HPDE6-E6E7 (cell line): ENCODE results near the gene KNG1.
"Not testable (repeated sequence)": the region's sequence is repeated elsewhere in the genome, so short reads cannot be mapped to it uniquely, and the experiment has no call there.

Source experiments
- DNase-seq: peaks from one replicate; pipeline ENCODE4 v3.0.0; 2011; ENCODE audit warnings: missing footprints; ENCODE audit errors: extremely low spot score

The KNG1 gene

DNA sequence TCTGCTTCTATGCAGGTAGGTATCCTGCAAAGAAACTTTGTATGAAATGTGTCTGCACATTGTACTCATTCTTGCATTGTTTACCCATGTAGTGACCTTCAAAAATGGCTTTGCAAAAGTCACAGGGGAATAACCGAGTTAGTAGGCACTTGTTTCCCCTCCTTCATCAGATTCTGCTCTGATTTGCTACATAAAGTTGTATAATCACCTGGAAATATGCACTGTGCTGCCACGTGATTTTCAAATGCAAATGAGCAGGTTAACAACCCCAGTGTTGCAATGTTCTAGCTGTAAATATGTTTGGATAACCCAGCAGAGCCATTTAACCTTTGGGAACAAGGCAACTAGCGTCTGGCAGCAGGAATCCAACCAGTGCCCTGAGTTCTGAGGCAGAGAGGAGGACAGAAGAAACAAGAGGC is at the start of gene KNG1:
KNG1 (plus strand) TSS at position 321 of the 419 bp plus-strand sequence. CDS start 184 bp downstream, outside the sequence.
- DNase-seq: no peak

DNA sequence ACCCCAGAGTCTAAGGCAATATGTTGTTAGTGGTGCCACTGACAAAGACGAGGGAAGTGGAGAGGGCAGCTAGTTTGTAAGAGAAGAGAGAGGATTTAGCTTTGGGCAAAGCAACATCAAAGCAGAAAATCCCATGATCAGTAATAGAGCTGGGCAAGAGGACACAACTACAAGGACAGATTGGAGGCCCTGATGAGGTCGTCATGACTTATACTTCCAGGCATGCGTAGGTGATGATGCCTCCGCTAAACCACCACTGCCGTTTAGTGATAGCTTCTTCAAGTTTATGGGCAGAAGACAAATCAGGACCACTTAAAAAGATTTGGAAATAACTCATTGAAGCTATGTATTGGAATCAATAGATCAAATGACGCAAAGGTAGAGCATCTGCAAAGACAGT is 48.7 kb upstream of the KNG1 start:
- DNase-seq: no peak

DNA sequence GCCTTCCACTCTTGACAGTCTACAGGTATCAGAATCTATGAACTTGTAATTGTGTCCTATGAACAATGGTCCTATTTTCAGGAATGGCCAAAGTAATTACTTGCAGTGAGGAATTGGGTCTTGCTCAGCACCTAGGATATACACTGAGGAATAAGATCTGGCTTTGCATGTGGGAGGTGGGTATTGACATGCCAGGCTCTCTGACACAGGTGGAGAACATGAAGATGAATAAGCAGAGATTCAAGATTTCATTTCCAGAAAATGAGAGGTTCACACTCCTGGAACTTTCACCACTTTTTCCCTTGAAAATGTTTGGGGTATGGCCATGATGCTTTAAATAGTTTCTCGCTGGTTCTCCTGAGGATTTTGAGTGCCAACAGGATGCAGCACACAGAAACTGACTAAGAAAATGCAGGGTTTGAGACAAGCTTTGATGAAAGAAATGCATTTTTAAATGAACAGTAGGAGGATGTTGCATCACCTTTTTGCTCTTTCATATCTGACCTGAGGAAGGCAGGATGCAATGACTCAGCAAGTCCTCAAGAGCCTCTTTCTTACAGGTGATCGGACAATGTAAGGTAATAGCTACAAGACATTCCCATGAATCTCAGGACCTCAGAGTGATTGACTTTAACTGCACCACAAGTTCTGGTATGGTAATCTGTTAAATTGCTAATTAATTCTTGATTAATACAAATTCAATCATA is 47.6 kb upstream of the KNG1 start:
- DNase-seq: peak; percentile 34

DNA sequence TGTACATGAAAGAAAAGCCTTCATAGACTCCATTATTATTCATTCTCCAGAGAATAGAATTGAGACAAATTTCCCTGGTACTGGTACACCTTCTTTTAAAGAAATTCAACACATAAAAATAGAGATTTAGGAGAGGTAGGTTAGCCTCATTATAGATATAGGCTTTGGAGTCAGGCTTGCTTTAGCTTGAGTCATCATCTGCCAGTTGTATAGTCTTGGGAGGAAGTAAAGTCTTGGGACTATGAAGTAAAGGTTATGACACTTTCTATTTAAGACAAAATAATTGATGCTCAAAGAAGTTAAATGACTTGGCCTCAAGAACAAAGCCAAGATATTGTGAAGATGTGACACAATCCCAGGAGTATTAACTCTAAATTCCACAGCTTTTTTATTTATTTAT is 47.0 kb upstream of the KNG1 start:
- DNase-seq: no peak

DNA sequence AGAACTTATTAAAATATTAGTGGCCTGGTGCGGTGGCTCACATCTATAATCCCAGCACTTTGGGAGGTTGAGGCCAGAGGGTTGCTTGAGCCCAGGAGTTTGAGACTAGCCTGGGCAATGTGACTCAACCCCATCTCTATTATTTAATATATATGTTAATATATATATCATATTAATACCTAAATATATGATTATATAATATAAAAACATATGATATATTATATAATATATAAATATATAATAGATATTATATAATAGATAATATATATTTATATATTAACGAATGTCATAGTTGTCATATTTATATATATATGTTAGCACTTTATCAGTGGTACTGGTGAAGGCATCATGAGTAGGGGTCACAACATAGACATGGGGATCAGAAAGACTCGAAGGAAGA is 46.1 kb upstream of the KNG1 start:
- DNase-seq: no peak

DNA sequence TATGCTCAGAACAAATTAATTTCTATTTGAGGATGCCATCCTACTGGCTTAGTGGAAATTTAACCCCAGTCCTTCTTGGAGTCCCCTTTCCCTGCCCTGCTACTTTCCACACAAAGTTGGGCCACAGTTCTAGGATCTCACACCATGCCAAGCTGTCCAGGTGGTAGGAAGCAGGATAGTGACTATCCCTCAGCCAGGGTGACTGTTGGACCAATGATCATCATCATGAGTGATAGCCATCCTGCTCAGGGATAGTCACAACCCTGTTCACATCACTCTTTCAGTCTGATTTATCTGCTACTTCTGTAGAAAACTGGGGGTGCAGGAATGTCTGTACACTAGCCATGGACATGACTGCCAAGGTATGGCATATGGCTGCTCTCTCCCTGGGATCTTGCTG is 38.6 kb upstream of the KNG1 start:
- no peak for DNase-seq

DNA sequence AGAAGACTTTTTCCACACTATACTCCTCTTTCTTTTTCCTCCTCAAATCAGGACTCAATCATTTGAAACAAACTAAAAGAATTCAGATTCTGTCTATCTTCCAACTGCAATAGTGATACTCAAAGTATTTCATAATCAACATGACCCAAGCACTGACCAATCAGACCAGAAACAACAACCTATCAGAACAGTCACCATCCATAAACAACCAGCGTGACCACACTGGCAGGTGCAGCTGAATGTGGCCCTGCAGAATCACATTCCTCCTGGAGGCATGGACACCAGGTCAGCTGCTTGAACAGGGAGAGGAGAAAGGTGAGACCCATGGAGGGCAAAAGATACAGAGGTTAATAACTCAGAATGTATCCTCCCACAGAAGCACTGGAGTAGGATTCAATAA is 38.0 kb upstream of the KNG1 start:
- no peak for DNase-seq

DNA sequence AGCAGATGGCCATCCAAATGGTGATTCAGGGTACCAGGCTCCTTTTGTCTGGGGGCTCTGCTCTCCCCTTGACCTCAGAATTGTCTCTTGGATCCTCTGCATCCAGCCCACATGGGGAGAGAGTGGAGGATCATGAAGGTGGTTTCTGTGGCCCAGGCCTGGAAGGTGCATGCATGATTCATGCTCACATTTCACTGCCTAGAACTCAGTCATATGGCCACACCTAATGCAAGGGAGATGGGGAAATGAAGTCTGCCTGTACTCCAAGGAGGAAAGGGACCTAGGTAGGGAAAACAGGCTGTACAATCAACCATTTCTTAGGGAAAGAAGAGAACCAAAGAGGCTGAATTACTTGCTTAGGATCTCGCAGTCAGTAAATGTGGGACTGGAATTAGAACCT is 36.3 kb upstream of the KNG1 start:
- DNase-seq: no peak

DNA sequence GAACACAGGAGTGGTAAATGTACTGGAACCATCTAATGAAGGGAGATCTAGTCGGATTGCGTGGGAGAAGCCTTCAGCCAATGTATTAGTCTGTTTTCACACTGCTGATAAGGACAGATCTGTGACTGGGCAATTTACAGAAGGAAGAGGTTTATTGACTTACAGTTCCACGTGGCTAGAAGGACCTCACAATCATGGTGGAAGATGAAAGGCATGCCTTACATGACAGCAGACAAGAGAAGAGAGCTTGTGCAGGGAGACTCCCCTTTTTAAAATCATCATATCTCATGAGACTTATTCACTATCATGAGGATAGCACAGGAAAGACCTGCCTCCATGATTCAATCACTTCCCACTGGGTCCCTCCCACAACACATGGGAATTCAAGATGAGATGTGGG is 34.3 kb upstream of the KNG1 start:
- no peak for DNase-seq

DNA sequence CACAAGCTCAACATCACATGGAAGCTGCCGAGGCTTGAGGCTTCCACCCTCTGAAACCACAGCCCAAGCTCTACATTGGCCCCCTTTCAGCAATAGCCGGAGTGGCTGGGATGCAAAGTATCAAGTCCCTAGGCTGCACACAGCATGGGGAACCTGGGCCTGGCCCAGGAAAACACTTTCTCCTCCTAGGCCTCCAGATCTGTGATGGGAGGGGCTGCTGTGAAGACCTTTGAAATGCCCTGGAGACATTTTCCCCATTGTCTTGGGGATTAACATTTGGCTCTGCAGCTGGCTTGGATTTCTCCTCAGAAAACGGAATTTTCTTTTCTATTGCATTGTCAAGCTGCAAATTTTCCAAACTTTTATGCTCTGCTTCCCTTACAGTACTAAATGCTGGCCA is 33.2 kb upstream of the KNG1 start:
- no peak for DNase-seq

DNA sequence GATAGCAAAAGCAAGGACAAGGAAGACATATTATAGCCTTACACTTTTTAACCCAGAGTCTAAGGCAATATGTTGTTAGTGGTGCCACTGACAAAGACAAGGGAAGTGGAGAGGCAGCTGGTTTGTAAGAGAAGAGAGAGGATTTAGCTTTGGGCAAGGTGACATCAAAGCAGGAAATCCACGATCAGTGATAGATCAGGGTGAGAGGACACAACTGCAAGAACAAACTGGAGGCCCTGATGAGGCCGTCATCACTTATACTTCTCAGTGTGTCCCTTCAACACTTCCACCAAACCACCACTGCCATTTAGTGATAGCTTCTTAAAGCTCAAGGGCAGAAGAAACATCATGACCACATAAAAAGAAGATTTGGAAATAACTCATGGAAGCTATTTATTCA is 30.7 kb upstream of the KNG1 start:
- DNase-seq: not testable (repeated sequence)

DNA sequence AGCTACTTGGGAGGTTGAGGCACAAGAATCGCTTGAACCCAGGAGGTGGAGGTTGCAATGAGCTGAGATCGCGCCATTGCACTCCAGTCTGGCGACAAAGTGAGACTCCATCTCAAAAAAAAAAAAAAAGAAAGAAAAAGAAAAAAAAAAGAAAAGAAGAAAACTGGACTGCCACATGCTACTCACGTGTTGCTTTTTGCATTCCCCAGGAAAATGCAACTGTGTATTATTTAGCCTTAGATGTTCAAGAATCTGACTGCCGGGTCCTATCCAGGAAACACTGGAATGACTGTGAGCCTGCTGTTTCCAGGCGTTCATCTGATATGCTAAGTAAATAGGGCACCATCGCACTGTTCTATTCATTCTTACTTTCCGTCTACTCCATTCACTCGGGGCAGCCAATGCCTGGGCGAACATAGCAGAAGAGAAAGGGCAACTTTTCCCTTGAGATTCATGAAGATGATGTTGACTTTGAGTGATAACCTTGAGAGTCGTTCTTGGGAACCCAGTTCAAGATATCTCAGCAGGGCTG is 30.0 kb upstream of the KNG1 start:
- no peak for DNase-seq

DNA sequence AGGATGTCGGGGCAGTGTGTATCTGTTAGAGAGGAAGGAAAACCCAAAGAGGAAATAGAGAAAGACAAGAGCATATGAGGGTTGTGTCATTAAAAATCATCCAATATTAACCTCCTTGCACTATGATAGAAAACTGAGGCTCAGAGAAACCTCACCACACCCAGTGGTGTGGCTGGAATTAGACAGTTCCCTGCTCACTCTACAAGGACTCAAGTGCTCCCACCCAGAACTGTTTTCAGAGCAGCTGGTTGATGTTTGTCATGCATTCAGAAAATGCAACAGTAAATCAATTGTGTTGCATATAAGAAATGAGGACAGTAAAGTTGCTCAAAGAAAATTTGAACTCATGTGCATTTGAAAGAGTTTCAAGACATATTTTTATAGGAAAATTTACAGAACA is 26.9 kb upstream of the KNG1 start:
- not testable (repeated sequence) for DNase-seq

DNA sequence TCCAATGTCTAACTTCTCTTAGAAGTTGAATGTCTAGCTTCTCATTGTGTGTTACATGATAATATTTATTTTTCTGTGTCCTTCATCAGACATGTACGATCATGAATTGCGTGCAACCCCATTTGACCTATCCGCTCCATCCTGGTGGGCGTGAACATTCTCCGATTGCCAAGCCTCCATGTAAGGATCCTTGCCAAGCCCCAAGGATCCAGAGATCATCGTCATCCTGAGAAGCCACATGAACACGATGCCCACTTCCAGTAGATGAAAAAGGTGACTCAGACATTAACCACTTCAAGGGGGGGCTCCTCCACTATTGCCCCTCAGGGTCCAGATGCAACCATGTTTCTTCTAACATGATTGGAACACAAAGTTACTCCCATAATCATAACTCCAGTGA is 25.5 kb upstream of the KNG1 start:
- no peak for DNase-seq

DNA sequence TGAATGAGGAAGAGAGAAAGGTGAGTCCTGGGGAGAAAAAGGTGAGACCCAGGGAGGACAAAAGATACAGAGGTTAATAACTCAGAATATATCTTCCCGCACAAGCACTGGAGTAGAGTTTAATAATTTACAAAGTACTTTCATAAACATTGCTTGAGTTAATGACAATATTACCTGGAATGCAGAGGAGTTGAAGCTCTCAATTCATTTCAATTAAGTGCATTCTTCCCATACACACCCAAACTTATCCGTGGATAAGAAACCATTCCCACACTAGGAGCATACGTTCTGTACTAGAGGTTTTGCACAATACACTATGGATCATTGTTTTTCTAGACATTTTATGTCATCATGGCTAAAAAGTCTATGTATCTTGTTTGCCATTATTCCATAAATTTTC is 23.3 kb upstream of the KNG1 start:
- no peak for DNase-seq

DNA sequence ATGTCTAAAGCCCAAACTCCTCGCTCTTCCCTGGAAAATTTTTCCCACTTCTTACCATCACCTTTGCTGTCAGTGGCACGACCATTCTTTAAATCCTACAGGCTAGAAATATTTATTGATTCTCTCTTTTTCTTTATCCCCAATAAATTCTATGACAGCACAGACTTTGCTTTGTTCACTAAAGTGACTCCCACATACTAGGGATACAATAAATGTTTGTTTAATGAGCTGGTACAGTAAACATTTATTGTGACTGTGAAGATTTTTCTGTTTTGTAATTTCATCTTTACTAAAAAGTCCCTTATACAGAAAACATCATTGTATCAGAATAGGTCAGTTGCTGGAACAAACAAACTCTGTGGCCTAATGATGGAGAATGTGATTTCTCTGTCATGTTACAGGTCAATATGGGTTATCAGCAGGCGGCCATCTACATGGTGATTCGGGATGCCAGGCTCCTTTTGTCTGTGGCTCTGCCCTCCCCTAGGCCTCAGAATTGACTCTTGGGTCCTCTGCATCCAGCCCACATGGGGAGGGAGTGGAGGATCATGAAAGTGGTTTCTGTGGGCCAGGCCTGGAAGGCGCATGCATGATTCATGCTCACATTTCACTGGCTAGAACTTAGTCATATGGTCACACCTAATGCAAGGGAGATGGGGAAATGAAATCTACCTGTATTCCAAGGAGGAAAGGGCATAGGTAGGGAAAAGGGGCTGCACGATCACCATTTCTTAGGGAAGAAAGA is 22.7 kb upstream of the KNG1 start:
- no peak for DNase-seq

DNA sequence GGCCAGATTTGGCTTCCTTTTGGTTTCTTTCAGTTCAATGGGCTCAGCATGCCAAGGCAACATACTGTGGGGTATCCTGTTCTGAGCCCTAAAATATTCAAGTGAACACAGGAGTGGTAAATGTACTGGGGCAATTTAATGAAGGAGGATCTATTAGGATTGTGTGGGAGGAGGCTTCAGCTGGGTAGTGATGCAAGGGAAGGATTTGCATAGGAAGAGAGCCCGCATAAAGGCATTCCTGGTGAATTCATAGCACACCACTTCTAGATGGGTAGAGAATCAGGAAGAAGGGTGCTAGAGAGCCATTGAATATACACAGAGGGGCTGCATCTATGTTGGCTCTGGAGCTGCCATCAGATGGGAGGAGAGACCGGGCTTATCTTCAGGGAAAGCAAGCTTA is 20.6 kb upstream of the KNG1 start:
- no peak for DNase-seq

DNA sequence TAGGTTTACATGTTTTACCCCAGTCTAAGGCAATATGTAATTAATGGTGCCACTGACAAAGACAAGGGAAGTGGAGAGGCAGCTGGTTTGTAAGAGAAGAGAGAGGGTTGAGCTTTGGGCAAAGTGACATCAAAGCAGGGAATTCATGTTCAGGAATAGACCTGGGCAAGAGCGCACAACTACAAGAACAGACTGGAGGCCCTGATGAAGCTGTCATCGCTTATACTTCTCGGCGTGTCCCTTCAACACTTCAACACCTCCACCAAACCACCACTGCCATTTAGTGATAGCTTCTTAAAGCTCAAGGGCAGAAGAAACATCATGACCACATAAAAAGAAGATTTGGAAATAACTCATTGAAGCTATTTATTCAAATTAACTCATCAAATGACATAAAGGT is 19.6 kb upstream of the KNG1 start:
- no peak for DNase-seq

DNA sequence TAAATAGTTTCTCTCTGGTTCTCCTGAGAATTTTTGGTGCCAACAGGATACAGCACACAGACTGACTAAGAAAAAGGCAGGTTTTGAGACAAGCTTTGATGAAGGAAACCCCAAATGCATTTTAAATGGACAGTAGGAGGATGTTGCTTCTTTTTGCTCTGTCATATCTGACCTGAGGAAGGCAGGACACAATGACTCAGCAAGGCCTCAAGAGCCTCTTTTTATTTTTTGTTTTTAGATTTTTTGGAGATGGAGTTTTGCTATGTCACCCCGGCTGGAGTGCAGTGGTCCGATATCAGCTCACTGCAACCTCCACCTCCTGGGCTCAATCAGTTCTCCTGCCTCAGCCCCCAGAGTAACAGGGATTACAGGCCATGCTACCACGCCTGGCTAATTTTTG is 16.9 kb upstream of the KNG1 start:
- DNase-seq: no peak

DNA sequence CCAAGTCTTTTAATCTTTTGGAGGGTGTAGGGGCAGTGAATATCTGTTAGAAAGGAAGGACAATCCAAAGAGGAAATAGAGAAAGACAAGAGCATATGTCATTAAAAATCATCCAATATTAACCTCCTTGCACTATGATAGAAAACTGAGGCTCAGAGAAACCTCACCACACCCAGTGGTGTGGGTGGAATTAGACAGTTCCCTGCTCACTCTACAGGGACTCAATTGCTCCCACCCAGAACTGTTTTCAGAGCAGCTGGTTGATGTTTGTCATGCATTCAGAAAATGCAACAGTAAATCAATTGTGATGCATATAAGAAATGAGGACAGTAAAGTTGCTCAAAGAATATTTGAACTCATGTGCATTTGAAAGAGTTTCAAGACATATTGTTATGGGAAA is 14.7 kb upstream of the KNG1 start:
- DNase-seq: not testable (repeated sequence)

DNA sequence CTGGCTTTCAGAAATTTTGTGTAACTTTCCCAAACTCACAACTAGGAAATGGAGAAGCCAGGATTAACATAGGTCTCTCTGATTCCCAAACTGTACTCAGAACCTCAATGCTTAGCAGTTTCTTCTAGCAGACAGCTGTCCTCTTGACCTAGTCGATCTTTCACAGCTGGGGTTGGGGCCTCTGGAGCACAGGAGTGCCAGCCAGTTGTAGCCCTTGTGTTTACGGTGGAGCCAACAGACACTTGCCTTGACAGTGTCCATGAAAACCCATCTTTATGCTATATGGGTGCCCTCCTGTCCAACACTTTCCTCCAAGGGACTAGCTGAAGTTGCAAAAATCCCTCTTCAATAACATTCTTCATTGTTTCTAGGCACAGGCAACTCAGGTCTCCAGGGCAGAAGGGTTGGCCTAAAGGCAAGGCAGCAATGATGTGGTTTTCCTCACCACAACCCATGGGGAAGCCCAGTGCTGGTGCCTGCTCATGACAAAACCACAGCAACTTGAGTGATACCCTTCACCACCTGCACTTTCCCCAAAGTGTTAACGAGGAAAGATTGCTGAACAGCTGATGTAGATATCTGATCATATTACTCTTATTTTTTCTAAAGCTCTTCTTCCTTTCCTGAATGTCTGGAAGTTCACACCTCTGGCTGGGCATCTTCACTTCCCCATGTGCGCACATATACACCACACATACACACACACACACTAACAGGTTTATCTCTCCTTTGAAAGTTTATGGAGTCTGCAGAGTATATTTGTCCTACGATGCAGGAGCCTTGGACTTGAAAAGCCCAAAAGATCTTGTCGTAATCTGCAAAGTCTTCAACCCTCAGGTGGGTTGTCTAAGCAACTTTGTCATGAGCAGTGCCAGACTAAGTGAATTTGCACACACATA is 11.0 kb upstream of the KNG1 start:
- DNase-seq: no peak

DNA sequence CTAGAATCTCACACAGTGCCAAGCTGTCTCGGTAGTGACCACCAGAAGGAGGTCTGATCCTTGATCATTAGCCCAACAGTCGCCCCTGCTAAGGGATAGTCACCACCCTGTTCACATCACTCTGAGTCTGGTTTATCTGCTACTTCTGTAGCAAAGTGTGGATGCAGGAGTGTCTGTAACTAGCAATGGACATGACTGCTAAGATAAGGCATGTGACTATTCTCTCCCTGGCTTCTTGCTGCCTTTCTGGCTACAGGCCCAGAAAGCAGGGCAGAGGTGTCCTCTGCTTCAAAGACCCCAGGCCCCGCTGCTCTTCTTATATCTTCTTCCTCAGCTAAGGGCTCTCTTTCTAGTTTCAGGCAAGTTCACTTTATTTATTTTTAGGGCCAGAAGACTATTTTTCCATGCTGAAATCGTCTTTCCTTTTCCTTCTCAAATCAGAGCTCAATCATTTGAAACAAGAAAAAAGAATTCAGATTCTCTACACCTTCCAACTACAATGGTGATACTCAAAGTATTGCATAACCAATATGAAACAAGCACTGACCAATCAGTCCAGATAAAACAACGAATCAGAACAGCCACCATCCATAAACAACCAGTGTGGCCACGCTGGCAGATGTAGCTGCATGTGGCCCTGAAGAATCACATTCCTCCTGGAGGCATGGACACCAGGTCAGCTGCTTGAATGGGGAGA is 8.0 kb upstream of the KNG1 start:
- no peak for DNase-seq
